VCaP (cell line): ENCODE results near the gene ITPR2.

Experiments used
- H3K27ac ChIP-seq: fragments of 450-650 bp; 2 replicates; pipeline ENCODE4 v1.5.1; 2017
- TF ChIP-seq, protein P1 (sequence below): fragments of 450-650 bp; conservative IDR thresholded peaks from 2 replicates; pipeline ENCODE4 v1.5.1; 2017; ENCODE audit warnings: mild to moderate bottlenecking, moderate library complexity

Gene ITPR2

DNA sequence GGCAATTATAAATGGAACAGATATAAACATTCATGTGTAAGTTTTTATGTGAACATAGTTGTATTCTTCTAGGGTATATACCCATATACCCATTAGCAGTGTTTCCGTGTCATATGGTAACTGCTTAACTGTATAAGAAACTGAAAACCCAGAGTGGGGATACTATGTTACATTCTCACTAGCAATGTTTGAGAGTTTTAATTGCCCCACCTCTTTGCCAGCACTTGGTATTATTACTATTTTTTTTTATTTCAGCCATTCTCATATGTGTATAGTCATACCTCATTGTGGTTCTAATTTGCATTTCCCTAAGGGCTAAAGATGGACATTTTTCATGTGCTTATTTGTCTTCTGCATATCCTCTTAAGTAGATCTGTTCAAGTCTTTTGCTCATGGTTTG lies 28.7 kb upstream of the ITPR2 start:
- no peak overlapping the region for H3K27ac ChIP-seq
- TF ChIP-seq, protein P1, sequence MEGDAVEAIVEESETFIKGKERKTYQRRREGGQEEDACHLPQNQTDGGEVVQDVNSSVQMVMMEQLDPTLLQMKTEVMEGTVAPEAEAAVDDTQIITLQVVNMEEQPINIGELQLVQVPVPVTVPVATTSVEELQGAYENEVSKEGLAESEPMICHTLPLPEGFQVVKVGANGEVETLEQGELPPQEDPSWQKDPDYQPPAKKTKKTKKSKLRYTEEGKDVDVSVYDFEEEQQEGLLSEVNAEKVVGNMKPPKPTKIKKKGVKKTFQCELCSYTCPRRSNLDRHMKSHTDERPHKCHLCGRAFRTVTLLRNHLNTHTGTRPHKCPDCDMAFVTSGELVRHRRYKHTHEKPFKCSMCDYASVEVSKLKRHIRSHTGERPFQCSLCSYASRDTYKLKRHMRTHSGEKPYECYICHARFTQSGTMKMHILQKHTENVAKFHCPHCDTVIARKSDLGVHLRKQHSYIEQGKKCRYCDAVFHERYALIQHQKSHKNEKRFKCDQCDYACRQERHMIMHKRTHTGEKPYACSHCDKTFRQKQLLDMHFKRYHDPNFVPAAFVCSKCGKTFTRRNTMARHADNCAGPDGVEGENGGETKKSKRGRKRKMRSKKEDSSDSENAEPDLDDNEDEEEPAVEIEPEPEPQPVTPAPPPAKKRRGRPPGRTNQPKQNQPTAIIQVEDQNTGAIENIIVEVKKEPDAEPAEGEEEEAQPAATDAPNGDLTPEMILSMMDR, result no peak

- TF ChIP-seq, protein P1, result no peak
- H3K27ac ChIP-seq, result no peak overlapping the region
These were observed 24.6 kb upstream of the ITPR2 start for GRCh38 chr12:26857465-26858176.

DNA sequence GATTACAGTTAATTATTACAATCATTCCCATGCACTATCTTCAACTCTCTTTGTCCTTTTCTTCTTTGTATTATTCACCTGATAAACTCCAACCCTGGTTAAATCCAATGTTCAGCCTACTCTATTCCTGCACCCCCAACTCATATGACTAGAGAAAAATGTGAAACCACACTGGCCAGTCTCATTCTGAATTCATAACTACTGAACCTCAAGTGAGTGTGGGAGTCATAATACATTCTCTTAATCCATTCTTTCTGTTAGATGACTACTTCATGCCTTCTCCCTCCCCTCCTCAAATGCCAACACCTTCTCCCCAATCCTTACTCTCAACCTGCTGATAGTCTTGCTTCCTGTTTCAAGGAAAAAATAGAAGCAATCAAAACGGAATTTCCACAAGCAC lies 22.3 kb upstream of the ITPR2 start:
- no peak overlapping the region for H3K27ac ChIP-seq
- TF ChIP-seq, protein P1, result no peak

DNA sequence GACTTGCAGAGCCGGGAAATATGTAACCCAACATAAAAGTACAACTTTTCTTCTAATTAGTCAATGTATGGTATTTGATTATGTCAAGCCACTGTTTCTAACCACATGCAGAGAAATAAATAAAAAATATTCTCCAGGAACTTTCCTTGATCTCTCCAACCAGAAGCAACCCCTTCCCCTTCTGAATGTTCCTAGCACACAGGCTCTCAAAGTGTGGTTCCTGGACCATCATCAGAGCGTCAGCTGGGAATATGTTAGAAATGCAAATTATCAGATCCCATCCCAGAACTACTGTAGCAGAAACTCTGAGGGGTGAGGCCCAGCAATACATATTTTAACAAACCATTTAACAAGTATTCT lies 21.0 kb upstream of the ITPR2 start:
- TF ChIP-seq, protein P1, result peak; percentile 50
- H3K27ac ChIP-seq, result no peak overlapping the region

DNA sequence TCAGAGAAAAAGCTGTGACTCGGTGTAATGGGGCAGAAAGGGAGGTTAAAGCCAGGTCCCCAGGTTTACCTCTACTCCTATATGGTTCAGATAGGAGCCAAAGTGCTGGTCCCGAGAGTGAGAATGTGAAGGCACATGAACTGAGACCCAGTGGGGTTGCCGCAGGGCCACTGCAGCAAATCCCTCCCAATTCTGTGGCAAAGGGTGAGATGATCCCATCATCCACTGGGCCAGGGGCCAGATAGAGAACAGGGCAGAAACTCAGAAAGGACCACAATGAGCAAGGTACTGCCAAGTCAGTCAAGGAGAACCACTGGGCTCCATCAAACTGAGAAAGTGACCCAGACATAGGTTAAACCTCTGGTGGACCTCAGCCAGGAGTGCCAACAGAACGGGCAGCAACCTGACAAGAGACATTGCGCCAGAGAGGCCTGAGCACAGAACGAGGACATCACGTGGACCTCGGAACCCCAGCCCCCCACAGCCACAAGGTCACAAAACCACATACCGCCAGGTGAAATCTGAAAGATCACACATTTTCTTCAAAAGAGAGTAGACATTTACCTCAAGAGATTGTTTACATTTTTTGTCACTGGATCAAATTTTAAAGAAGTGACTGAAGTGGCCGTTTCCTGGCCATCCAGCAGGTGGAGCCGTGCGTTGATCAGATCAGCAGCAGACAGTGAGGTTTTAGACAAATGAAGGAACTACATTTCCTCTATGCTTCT lies 20.5 kb upstream of the ITPR2 start:
- no peak overlapping the region for H3K27ac ChIP-seq
- TF ChIP-seq, protein P1, result peak; percentile 96

GRCh38 chr12:26851031-26851809 lies 18.2 kb upstream of the ITPR2 start:
- TF ChIP-seq, protein P1, result no peak
- no peak overlapping the region for H3K27ac ChIP-seq

DNA sequence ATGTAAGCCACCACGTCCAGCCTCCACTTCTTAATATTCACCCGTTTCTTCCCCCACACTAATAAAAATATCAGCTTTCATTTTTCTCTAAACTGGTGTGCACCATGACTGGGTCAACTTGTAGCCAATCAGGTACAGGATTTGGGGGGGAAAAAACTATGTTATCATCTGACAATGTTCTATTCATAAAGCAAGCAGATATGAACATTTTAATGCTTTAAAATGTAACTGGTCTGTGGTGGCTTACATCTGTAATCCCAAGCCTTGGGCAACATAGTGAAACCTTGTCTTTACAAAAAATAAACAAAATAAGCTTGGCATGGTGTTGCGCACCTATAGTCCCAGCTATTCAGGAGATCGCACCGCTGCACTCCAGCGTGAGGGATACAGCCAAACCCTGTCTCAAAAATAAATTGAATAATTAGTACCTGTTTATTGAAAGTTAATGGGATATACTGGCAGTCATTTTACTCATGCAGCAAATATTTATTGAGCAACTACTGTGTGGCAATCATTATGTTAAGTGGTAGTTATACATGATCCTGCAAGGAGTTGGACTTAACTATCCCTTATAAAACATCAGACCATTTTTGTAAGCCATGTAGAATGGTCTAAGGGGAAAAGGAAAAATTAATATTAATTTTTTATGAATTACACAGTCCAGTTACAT lies 15.3 kb upstream of the ITPR2 start:
- TF ChIP-seq, protein P1, result no peak
- H3K27ac ChIP-seq, result no peak overlapping the region
